Activated T-cell treated with anti-CD3 and anti-CD28 coated beads for 1 hour (primary cell): ENCODE data around the gene CUBN.

Experiments used
- DNase-seq: peaks from one replicate; pipeline ENCODE4 v3.0.0-alpha.2; 2020; ENCODE audit warnings: low read depth

CUBN gene

GRCh38 chr10:17106991-17107390 lies 22.6 kb downstream of the CUBN start:
- no peak for DNase-seq

- DNase-seq: no peak
These were observed 27.7 kb downstream of the CUBN start for GRCh38 chr10:17101910-17102266.

GRCh38 chr10:17101257-17101909 lies 28.2 kb downstream of the CUBN start:
- no peak for DNase-seq

- no peak for DNase-seq
These were observed 29.0 kb downstream of the CUBN start for GRCh38 chr10:17100586-17100985.

GRCh38 chr10:17098012-17098411 lies 31.6 kb downstream of the CUBN start:
- no peak for DNase-seq

- no peak for DNase-seq
These were observed 34.8 kb downstream of the CUBN start for GRCh38 chr10:17094844-17095243.

GRCh38 chr10:17092986-17093803 lies 36.4 kb downstream of the CUBN start:
- DNase-seq: no peak

GRCh38 chr10:17092216-17092944 lies 37.2 kb downstream of the CUBN start:
- DNase-seq: no peak

GRCh38 chr10:17088118-17088806 lies 41.3 kb downstream of the CUBN start:
- DNase-seq: no peak

GRCh38 chr10:17086865-17087367 lies 42.7 kb downstream of the CUBN start:
- no peak for DNase-seq

- DNase-seq: no peak
These were observed 44.4 kb downstream of the CUBN start for GRCh38 chr10:17085011-17085725.

GRCh38 chr10:17084258-17084657 lies 45.4 kb downstream of the CUBN start:
- no peak for DNase-seq

- DNase-seq: no peak
These were observed 48.2 kb downstream of the CUBN start for GRCh38 chr10:17081431-17081830.

GRCh38 chr10:17077890-17078289 lies 51.7 kb downstream of the CUBN start:
- DNase-seq: no peak

GRCh38 chr10:17077346-17077781 lies 52.2 kb downstream of the CUBN start:
- no peak for DNase-seq

- no peak for DNase-seq
These were observed 52.8 kb downstream of the CUBN start for GRCh38 chr10:17076626-17077345.

GRCh38 chr10:17075533-17076359 lies 53.9 kb downstream of the CUBN start:
- DNase-seq: no peak

GRCh38 chr10:17074541-17074847 lies 55.1 kb downstream of the CUBN start:
- no peak for DNase-seq

- no peak for DNase-seq
These were observed 55.7 kb downstream of the CUBN start for GRCh38 chr10:17073725-17074540.
